HepG2 (cell line): ENCODE measurements around the gene SMIM41. TPM values are rescaled to one million over a fixed set of nuclear protein-coding genes. Genes with fewer than 3 reads are reported as not detected.
A peak's percentile ranks its signal among the peaks of the same experiment; 100 is the strongest.

Experiments used
- ARNTL ChIP-seq: sonication (generic); formaldehyde crosslinking; IDR thresholded peaks from 2 replicates; pipeline ENCODE4 v1.4.0; 2020; ENCODE audit warnings: mild to moderate bottlenecking, missing genetic modification reagents
- CENPX ChIP-seq: sonication (generic); formaldehyde crosslinking; IDR thresholded peaks from 2 replicates; pipeline ENCODE4 v1.9.0; 2021; ENCODE audit warnings: mild to moderate bottlenecking, missing genetic modification reagents, moderate library complexity
- DR1 ChIP-seq: sonication (generic); formaldehyde crosslinking; IDR thresholded peaks from 2 replicates; pipeline ENCODE4 v1.8.0; 2021; ENCODE audit warnings: mild to moderate bottlenecking, missing genetic modification reagents, inconsistent platforms
- GATA4 ChIP-seq: sonication (generic); IDR thresholded peaks from 2 replicates; pipeline ENCODE4 v1.6.1; 2016; ENCODE audit warnings: antibody characterized with exemption, low read depth, borderline replicate concordance
- NCOR1 ChIP-seq: fragments of 200-600 bp; sonication (generic); IDR thresholded peaks from 2 replicates; pipeline ENCODE4 v1.7.0; 2017; ENCODE audit warnings: antibody characterized with exemption, low read length, borderline replicate concordance
- NR2C2 ChIP-seq: sonication (generic); formaldehyde crosslinking; IDR thresholded peaks from 2 replicates; pipeline ENCODE4 v1.4.0; 2020; ENCODE audit warnings: missing genetic modification reagents, mild to moderate bottlenecking, moderate library complexity, borderline replicate concordance
- TBX2 ChIP-seq: sonication (generic); formaldehyde crosslinking; IDR thresholded peaks from 2 replicates; pipeline ENCODE4 v1.5.0; 2020; ENCODE audit warnings: missing genetic modification reagents, mild to moderate bottlenecking, borderline replicate concordance
- ZBTB42 ChIP-seq: sonication (generic); formaldehyde crosslinking; IDR thresholded peaks from 2 replicates; pipeline ENCODE4 v1.5.0; 2020; ENCODE audit warnings: mild to moderate bottlenecking, missing genetic modification reagents
- ZNF143 ChIP-seq: sonication (generic); formaldehyde crosslinking; IDR thresholded peaks from 2 replicates; pipeline ENCODE4 v1.4.0; 2020; ENCODE audit warnings: missing genetic modification reagents
- ZNF225 ChIP-seq: sonication (generic); formaldehyde crosslinking; IDR thresholded peaks from 2 replicates; pipeline ENCODE4 v1.4.0; 2020; ENCODE audit warnings: mild to moderate bottlenecking, missing genetic modification reagents
- ZNF350 ChIP-seq: sonication (generic); formaldehyde crosslinking; IDR thresholded peaks from 2 replicates; pipeline ENCODE4 v1.4.0; 2020; ENCODE audit warnings: mild to moderate bottlenecking, low read depth, missing genetic modification reagents, borderline replicate concordance
- ZNF543 ChIP-seq: sonication (generic); formaldehyde crosslinking; IDR thresholded peaks from 2 replicates; pipeline ENCODE4 v1.4.0; 2020; ENCODE audit warnings: mild to moderate bottlenecking, missing genetic modification reagents
- ZNF572 ChIP-seq: sonication (generic); formaldehyde crosslinking; IDR thresholded peaks from 2 replicates; pipeline ENCODE4 v1.5.1; 2020; ENCODE audit warnings: mild to moderate bottlenecking, missing genetic modification reagents
- ZNF577 ChIP-seq: sonication (generic); formaldehyde crosslinking; IDR thresholded peaks from 2 replicates; pipeline ENCODE4 v1.4.0; 2020; ENCODE audit warnings: mild to moderate bottlenecking, low read depth, missing genetic modification reagents, borderline replicate concordance
- polyA plus RNA-seq, 8 experiments: library from polyadenylated mRNA; depleted of rRNA in 3 of 8; stranded (reverse) in 7 of 8; unstranded in 1 of 8; fragments of >200 nt; fragmentation: Illumina TruSeq in 4 of 8; extraction: Trizol in 4 of 8; gene quantifications; 2 replicates each; pipeline versions ENCODE4 v1.2.1 to v1.2.3, GENCODE V29; 2011 to 2016; ENCODE audit warnings: low read depth in 4 of 8, missing spikeins in 1 of 8, mixed read lengths in 1 of 8; ENCODE audit not compliant: insufficient read depth in 1 of 8
- total RNA-seq, 5 experiments: library from RNA; depleted of rRNA; stranded (reverse); fragments of >200 nt; fragmentation: Illumina TruSeq; extraction: Trizol; gene quantifications; 2 replicates each; pipeline ENCODE4 v1.2.3, GENCODE V29; 2016; ENCODE audit warnings: low read depth in 1 of 5
- TF ChIP-seq, protein P1 (sequence below): sonication (generic); formaldehyde crosslinking; IDR thresholded peaks from 2 replicates; pipeline ENCODE4 v1.9.0; 2022; ENCODE audit warnings: missing genetic modification reagents, mild to moderate bottlenecking, borderline replicate concordance
- TF ChIP-seq, protein P2 (sequence below): sonication (generic); formaldehyde crosslinking; IDR thresholded peaks from 2 replicates; pipeline ENCODE4 v1.4.0; 2020; ENCODE audit warnings: missing genetic modification reagents
- TF ChIP-seq, protein P3 (sequence below): sonication (generic); formaldehyde crosslinking; IDR thresholded peaks from 2 replicates; pipeline ENCODE4 v1.5.0; 2020; ENCODE audit warnings: missing genetic modification reagents
- TF ChIP-seq, protein P4 (sequence below): sonication (generic); formaldehyde crosslinking; IDR thresholded peaks from 2 replicates; pipeline ENCODE4 v1.5.0; 2020; ENCODE audit warnings: mild to moderate bottlenecking, missing genetic modification reagents

SMIM41 gene
- total and polyA plus RNA-seq, 2 of the 13 experiments (the other 11 are each of a cell fraction or from before 2014, with no cell fraction given) = not detected

DNA sequence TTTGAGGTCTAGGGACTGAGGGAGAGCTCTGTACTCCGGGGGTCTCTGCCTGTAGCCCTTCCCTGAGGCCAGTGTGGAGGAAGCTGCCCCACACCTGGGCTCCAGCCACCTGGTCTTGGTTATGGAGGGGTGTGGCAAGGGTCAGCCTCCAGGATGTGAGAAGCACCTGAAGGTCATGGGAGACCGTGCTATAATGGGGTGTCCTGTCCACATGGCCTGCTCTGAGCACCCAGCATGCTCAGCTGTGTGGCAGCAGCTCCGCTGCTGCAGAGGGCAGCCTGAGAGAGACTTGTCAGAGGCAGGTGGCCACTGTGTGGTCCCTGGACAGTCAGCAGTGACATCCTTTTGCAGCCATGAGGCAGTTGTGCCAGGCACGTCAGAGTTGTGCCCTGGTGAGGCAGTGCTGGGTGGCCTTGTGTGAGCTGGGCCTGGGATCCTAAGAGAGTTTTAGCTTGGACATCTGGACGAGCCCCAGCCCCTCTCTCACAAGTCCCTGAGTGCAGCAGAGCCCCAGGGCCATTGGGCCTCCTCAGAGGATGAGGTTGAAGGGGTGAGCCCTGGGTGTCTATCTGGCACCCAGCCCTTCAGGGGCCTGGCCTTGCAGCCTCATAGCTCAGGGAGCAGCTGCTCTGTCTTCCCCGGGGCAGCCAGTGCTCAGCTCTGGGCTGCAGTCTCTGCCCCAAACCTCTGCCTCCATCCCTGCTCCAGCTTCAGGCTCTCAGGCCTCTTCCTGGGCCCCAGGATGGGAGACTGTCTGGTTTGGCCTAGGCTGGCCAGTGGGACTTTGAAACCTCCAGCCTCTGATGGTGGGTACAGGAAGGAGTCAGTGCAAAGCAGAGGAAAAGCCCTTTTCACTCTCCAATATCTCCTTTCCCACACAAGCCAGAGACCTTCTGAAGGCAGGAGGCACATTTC is 17.1 kb upstream of the SMIM41 start (continued):
- no peak for TF ChIP-seq GATA4
- TF ChIP-seq ZNF143 (CRISPR knock-in tag) = 0 out of 2 replicates have a peak, but pooled peaks have one; percentile 32
- peak; percentile 50; the same call in 1 of the 2 replicates for TF ChIP-seq ARNTL (CRISPR knock-in tag)
- TF ChIP-seq TBX2 = peak; percentile 59; the same call in 1 of the 2 replicates
- TF ChIP-seq, protein P1, sequence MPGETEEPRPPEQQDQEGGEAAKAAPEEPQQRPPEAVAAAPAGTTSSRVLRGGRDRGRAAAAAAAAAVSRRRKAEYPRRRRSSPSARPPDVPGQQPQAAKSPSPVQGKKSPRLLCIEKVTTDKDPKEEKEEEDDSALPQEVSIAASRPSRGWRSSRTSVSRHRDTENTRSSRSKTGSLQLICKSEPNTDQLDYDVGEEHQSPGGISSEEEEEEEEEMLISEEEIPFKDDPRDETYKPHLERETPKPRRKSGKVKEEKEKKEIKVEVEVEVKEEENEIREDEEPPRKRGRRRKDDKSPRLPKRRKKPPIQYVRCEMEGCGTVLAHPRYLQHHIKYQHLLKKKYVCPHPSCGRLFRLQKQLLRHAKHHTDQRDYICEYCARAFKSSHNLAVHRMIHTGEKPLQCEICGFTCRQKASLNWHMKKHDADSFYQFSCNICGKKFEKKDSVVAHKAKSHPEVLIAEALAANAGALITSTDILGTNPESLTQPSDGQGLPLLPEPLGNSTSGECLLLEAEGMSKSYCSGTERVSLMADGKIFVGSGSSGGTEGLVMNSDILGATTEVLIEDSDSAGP (CRISPR knock-in tag) = peak; percentile 64
- TF ChIP-seq ZNF543 (CRISPR knock-in tag) = peak; percentile 73; the same call in 1 of the 2 replicates
- TF ChIP-seq DR1 (CRISPR knock-in tag) = no peak
- 0 out of 2 replicates have a peak, but pooled peaks have one; percentile 16 for TF ChIP-seq ZNF350 (CRISPR knock-in tag)
- no peak for TF ChIP-seq NCOR1
- no peak for TF ChIP-seq ZBTB42 (CRISPR knock-in tag)
- no peak for TF ChIP-seq ZNF577 (CRISPR knock-in tag)
- TF ChIP-seq ZNF225 (CRISPR knock-in tag) = 0 out of 2 replicates have a peak, but pooled peaks have one; percentile 3
- TF ChIP-seq, protein P2, sequence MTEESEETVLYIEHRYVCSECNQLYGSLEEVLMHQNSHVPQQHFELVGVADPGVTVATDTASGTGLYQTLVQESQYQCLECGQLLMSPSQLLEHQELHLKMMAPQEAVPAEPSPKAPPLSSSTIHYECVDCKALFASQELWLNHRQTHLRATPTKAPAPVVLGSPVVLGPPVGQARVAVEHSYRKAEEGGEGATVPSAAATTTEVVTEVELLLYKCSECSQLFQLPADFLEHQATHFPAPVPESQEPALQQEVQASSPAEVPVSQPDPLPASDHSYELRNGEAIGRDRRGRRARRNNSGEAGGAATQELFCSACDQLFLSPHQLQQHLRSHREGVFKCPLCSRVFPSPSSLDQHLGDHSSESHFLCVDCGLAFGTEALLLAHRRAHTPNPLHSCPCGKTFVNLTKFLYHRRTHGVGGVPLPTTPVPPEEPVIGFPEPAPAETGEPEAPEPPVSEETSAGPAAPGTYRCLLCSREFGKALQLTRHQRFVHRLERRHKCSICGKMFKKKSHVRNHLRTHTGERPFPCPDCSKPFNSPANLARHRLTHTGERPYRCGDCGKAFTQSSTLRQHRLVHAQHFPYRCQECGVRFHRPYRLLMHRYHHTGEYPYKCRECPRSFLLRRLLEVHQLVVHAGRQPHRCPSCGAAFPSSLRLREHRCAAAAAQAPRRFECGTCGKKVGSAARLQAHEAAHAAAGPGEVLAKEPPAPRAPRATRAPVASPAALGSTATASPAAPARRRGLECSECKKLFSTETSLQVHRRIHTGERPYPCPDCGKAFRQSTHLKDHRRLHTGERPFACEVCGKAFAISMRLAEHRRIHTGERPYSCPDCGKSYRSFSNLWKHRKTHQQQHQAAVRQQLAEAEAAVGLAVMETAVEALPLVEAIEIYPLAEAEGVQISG (CRISPR knock-in tag) = peak; percentile 14
- TF ChIP-seq ZNF572 (CRISPR knock-in tag) = 0 out of 2 replicates have a peak, but pooled peaks have one; percentile 51
- TF ChIP-seq, protein P3, sequence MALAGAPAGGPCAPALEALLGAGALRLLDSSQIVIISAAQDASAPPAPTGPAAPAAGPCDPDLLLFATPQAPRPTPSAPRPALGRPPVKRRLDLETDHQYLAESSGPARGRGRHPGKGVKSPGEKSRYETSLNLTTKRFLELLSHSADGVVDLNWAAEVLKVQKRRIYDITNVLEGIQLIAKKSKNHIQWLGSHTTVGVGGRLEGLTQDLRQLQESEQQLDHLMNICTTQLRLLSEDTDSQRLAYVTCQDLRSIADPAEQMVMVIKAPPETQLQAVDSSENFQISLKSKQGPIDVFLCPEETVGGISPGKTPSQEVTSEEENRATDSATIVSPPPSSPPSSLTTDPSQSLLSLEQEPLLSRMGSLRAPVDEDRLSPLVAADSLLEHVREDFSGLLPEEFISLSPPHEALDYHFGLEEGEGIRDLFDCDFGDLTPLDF (CRISPR knock-in tag) = no peak
- TF ChIP-seq NR2C2 (CRISPR knock-in tag) = peak; percentile 23; the same call in 1 of the 2 replicates
- TF ChIP-seq, protein P4, sequence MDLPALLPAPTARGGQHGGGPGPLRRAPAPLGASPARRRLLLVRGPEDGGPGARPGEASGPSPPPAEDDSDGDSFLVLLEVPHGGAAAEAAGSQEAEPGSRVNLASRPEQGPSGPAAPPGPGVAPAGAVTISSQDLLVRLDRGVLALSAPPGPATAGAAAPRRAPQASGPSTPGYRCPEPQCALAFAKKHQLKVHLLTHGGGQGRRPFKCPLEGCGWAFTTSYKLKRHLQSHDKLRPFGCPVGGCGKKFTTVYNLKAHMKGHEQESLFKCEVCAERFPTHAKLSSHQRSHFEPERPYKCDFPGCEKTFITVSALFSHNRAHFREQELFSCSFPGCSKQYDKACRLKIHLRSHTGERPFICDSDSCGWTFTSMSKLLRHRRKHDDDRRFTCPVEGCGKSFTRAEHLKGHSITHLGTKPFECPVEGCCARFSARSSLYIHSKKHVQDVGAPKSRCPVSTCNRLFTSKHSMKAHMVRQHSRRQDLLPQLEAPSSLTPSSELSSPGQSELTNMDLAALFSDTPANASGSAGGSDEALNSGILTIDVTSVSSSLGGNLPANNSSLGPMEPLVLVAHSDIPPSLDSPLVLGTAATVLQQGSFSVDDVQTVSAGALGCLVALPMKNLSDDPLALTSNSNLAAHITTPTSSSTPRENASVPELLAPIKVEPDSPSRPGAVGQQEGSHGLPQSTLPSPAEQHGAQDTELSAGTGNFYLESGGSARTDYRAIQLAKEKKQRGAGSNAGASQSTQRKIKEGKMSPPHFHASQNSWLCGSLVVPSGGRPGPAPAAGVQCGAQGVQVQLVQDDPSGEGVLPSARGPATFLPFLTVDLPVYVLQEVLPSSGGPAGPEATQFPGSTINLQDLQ (CRISPR knock-in tag) = no peak
- no peak for TF ChIP-seq CENPX (CRISPR knock-in tag)
